Vagina (tissue), 2 donors: Measurements from ENCODE around the gene PPP4R1. TPM values are rescaled to one million over a fixed set of nuclear protein-coding genes. Genes with fewer than 3 reads are reported as not detected.

ENCODE experiments used
- DNase-seq, 2 donors: peaks; one replicate each; pipeline ENCODE4 v3.0.0-alpha.2; 2017; ENCODE audit errors: extremely low spot score in 2 of 2
- H3K27ac ChIP-seq: fragments of 200-600 bp; sonication (generic); one replicate; pipeline ENCODE4 v1.5.1; 2019
- H3K27me3 ChIP-seq: fragments of 200-600 bp; sonication (generic); one replicate; pipeline ENCODE4 v1.5.1; 2019
- H3K36me3 ChIP-seq, 2 donors: fragments of 200-600 bp; sonication (generic); one replicate each; pipeline ENCODE4 v1.5.1; 2017 to 2019
- H3K4me1 ChIP-seq: fragments of 200-600 bp; sonication (generic); one replicate; pipeline ENCODE4 v1.5.1; 2019
- H3K4me3 ChIP-seq, 2 donors: fragments of 200-600 bp; sonication (generic); 1 replicate in 1 of 2; 2 replicates in 1 of 2; pipeline ENCODE4 v1.5.1; 2016 to 2019
- H3K9me3 ChIP-seq: fragments of 200-600 bp; sonication (generic); one replicate; pipeline ENCODE4 v1.5.1; 2019
- CTCF ChIP-seq, 3 experiments: fragments of 450-650 bp in 2 of 3; fragments of 200-600 bp in 1 of 3; sonication (generic) in 1 of 3; IDR thresholded peaks; one replicate each; pipeline ENCODE4 v1.5.1; 2017 to 2019; ENCODE audit warnings: antibody characterized with exemption in 3 of 3, mild to moderate bottlenecking in 2 of 3, moderate library complexity in 2 of 3
- POLR2A ChIP-seq, 2 donors: fragments of 450-650 bp; IDR thresholded peaks; one replicate each; pipeline ENCODE4 v1.6.1; 2017; ENCODE audit warnings: antibody characterized with exemption in 2 of 2, mild to moderate bottlenecking in 2 of 2, moderate library complexity in 2 of 2
- POLR2AphosphoS5 ChIP-seq, 2 donors: sonication (generic); formaldehyde crosslinking; IDR thresholded peaks; one replicate each; pipeline ENCODE4 v1.9.0; 2017; ENCODE audit warnings: antibody characterized with exemption in 2 of 2, mild to moderate bottlenecking in 2 of 2, low read depth in 1 of 2; ENCODE audit not compliant: insufficient read depth in 1 of 2
- intact Hi-C: fragments of 100-400 bp; cut with DNase I; formaldehyde crosslinking; loops from one replicate; pipeline ENCODE4 v1.15.1; 2023
- total RNA-seq: library from RNA; depleted of rRNA; stranded (reverse); fragments of >200 nt; gene quantifications from one replicate; pipeline ENCODE4 v1.2.3, GENCODE V29; 2016

PPP4R1 gene
- total RNA-seq, 1 donor from 2014 or later, result 127 TPM

- TF ChIP-seq CTCF (IDR thresholded peaks at IDR 0.05) (no peak), POLR2AphosphoS5 (IDR thresholded peaks at IDR 0.05; ENCODE audit: insufficient read depth in 1 of 2, low read depth in 1 of 2) (no peak), POLR2A (IDR thresholded peaks at IDR 0.05) (no peak)
- DNase-seq, result no peak
- H3K27me3 ChIP-seq, result no peaks in the 10 kb centered on the region
- H3K4me1 ChIP-seq, result peaks cover 3% of the 10 kb centered on the region
- H3K9me3 ChIP-seq, result no peaks in the 10 kb centered on the region
- H3K36me3 ChIP-seq, result no peaks in the 10 kb centered on the region
- H3K27ac ChIP-seq, result no peak overlapping the region
- intact Hi-C loops, result no loop called here
- H3K4me3 ChIP-seq, result no peak overlapping the region
Observed at GRCh38 chr18:9637036-9637767, 22.8 kb upstream of the PPP4R1 start.

- intact Hi-C loops, result no loop called here
- no peak overlapping the region for H3K27ac ChIP-seq
- H3K27me3 ChIP-seq, result no peaks in the 10 kb centered on the region
- TF ChIP-seq POLR2AphosphoS5 (IDR thresholded peaks at IDR 0.05; ENCODE audit: insufficient read depth in 1 of 2, low read depth in 1 of 2) (no peak), CTCF (IDR thresholded peaks at IDR 0.05) (no peak), POLR2A (IDR thresholded peaks at IDR 0.05) (no peak)
- H3K4me3 ChIP-seq, result no peak overlapping the region
- H3K9me3 ChIP-seq, result no peaks in the 10 kb centered on the region
- H3K4me1 ChIP-seq, result peaks cover 3% of the 10 kb centered on the region
- no peak for DNase-seq
- H3K36me3 ChIP-seq, result no peaks in the 10 kb centered on the region
Observed at GRCh38 chr18:9634856-9635255, 20.5 kb upstream of the PPP4R1 start.

GRCh38 chr18:9631814-9632496 is 17.6 kb upstream of the PPP4R1 start:
- TF ChIP-seq POLR2AphosphoS5 (IDR thresholded peaks at IDR 0.05; ENCODE audit: insufficient read depth in 1 of 2, low read depth in 1 of 2), result no peak
- no peak for TF ChIP-seq POLR2A (IDR thresholded peaks at IDR 0.05)
- TF ChIP-seq CTCF (IDR thresholded peaks at IDR 0.05), result no peak
- no peak overlapping the region for H3K4me3 ChIP-seq
- no peaks in the 10 kb centered on the region for H3K4me1 ChIP-seq
- no peak overlapping the region for H3K27ac ChIP-seq
- H3K36me3 ChIP-seq, result no peaks in the 10 kb centered on the region
- intact Hi-C loops, result no loop called here
- H3K9me3 ChIP-seq, result no peaks in the 10 kb centered on the region
- DNase-seq, result no peak
- H3K27me3 ChIP-seq, result no peaks in the 10 kb centered on the region

GRCh38 chr18:9630444-9630843 is 16.1 kb upstream of the PPP4R1 start:
- no peaks in the 10 kb centered on the region for H3K4me1 ChIP-seq
- H3K9me3 ChIP-seq, result no peaks in the 10 kb centered on the region
- no peaks in the 10 kb centered on the region for H3K27me3 ChIP-seq
- H3K36me3 ChIP-seq, result no peaks in the 10 kb centered on the region
- H3K27ac ChIP-seq, result no peak overlapping the region
- intact Hi-C loops, result no loop called here
- TF ChIP-seq POLR2AphosphoS5 (IDR thresholded peaks at IDR 0.05; ENCODE audit: insufficient read depth in 1 of 2, low read depth in 1 of 2) (no peak), CTCF (IDR thresholded peaks at IDR 0.05) (no peak), POLR2A (IDR thresholded peaks at IDR 0.05) (no peak)
- no peak overlapping the region for H3K4me3 ChIP-seq
- no peak for DNase-seq

- H3K4me1 ChIP-seq, result no peaks in the 10 kb centered on the region
- no peak for TF ChIP-seq POLR2A (IDR thresholded peaks at IDR 0.05)
- no peak for TF ChIP-seq POLR2AphosphoS5 (IDR thresholded peaks at IDR 0.05; ENCODE audit: insufficient read depth in 1 of 2, low read depth in 1 of 2)
- TF ChIP-seq CTCF (IDR thresholded peaks at IDR 0.05), result no peak
- H3K9me3 ChIP-seq, result no peaks in the 10 kb centered on the region
- H3K27ac ChIP-seq, result no peak overlapping the region
- DNase-seq, result no peak
- no peak overlapping the region for H3K4me3 ChIP-seq
- H3K36me3 ChIP-seq, result no peaks in the 10 kb centered on the region
- intact Hi-C loops, result no loop called here
- no peaks in the 10 kb centered on the region for H3K27me3 ChIP-seq
Observed at GRCh38 chr18:9629709-9630108, 15.3 kb upstream of the PPP4R1 start.
